NCI-H187 (cell line): ENCODE data around the gene RND1.

ENCODE experiments used
- DNase-seq, 2 experiments: peaks; one replicate each; lab custom pipeline; 2025; lab: John Stamatoyannopoulos, UW

RND1 gene

GRCh38 chr12:48810903-48811431, 54.7 kb downstream of the RND1 start:
- DNase-seq, result no peak

- DNase-seq, result no peak
These were observed 57.7 kb downstream of the RND1 start for GRCh38 chr12:48807981-48808380.
